EH (cell line): ENCODE measurements around the gene CHST9.
"Not testable (repeated sequence)": the region's sequence is repeated elsewhere in the genome, so short reads cannot be mapped to it uniquely, and the experiment has no call there.

Source experiments
- DNase-seq: peaks from one replicate; pipeline ENCODE4 v3.0.0-alpha.2; 2015; ENCODE audit warnings: low read depth

Gene CHST9

GRCh38 chr18:27093290-27093689 is 91.8 kb downstream of the CHST9 start:
- not testable (repeated sequence) for DNase-seq

- DNase-seq = no peak
These were observed 103.4 kb downstream of the CHST9 start for GRCh38 chr18:27081701-27082100.

GRCh38 chr18:27075828-27076227 is 109.3 kb downstream of the CHST9 start:
- DNase-seq = no peak

GRCh38 chr18:27073404-27073830 is 111.7 kb downstream of the CHST9 start:
- DNase-seq = no peak

GRCh38 chr18:27064673-27065072 is 120.4 kb downstream of the CHST9 start:
- DNase-seq = no peak

- no peak for DNase-seq
These were observed 122.3 kb downstream of the CHST9 start for GRCh38 chr18:27062802-27063201.

GRCh38 chr18:27061488-27062095 is 123.5 kb downstream of the CHST9 start:
- no peak for DNase-seq

- DNase-seq = no peak
These were observed 127.4 kb downstream of the CHST9 start for GRCh38 chr18:27057519-27058234.

GRCh38 chr18:27054926-27055325 is 130.2 kb downstream of the CHST9 start:
- no peak for DNase-seq

- DNase-seq = no peak
These were observed 135.1 kb downstream of the CHST9 start for GRCh38 chr18:27049969-27050368.

GRCh38 chr18:27045342-27045741 is 139.8 kb downstream of the CHST9 start:
- DNase-seq = no peak

GRCh38 chr18:27042177-27042576 is 142.9 kb downstream of the CHST9 start:
- DNase-seq = no peak

GRCh38 chr18:27040796-27041195 is 144.3 kb downstream of the CHST9 start:
- DNase-seq = no peak

GRCh38 chr18:27033722-27034121 is 151.4 kb downstream of the CHST9 start:
- no peak for DNase-seq

- no peak for DNase-seq
These were observed 154.7 kb downstream of the CHST9 start for GRCh38 chr18:27030421-27030820.

- DNase-seq = no peak
These were observed 162.6 kb downstream of the CHST9 start for GRCh38 chr18:27022477-27022876.

GRCh38 chr18:27017901-27018500 is 167.1 kb downstream of the CHST9 start:
- no peak for DNase-seq

GRCh38 chr18:27014841-27015240 is 170.3 kb downstream of the CHST9 start:
- DNase-seq = no peak

- no peak for DNase-seq
These were observed 174.3 kb downstream of the CHST9 start for GRCh38 chr18:27010784-27011183.

GRCh38 chr18:27009293-27009692 is 175.8 kb downstream of the CHST9 start:
- DNase-seq = no peak

GRCh38 chr18:27008575-27008974 is 176.5 kb downstream of the CHST9 start:
- DNase-seq = no peak

- DNase-seq = no peak
These were observed 177.2 kb downstream of the CHST9 start for GRCh38 chr18:27007880-27008279.

GRCh38 chr18:27005589-27005988 is 179.5 kb downstream of the CHST9 start:
- no peak for DNase-seq
